ENCODE data around the gene JAK1. TPM values are rescaled to one million over a fixed set of nuclear protein-coding genes. Genes with fewer than 3 reads are reported as not detected.

Gene JAK1
- total and polyA plus RNA-seq, 2 experiments from 2014 or later, result 24.9 to 41.3 TPM

DNA sequence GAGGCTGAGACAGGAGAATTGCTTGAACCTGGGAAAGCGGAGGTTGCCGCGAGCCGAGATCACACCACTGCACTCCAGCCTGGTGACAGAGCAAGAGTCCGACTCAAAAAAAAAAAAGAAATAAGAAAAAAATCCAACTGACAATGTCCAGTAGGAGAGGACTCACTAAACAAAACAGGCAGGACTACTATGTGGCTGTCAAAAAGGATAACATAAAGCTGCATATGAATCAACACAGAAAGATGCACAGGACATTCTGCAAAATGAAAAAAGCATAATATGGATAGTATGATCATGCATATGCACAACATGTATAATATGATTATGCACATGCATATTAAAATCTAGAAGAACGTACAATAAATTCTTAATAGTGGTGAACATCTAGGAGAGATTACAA lies 80.7 kb downstream of the JAK1 start:
- H3K4me3 ChIP-seq, result no peak overlapping the region
- no peak for TF ChIP-seq CTCF (IDR thresholded peaks at IDR 0.05; ENCODE audit: low read depth, low read length)
- no peaks in the 10 kb centered on the region for H3K27me3 ChIP-seq
- H3K4me1 ChIP-seq (ENCODE audit: low read depth), result peaks cover 41% of the 10 kb centered on the region
- no peak overlapping the region for H3K27ac ChIP-seq
- no peaks in the 10 kb centered on the region for H3K9me3 ChIP-seq (ENCODE audit: low read depth)
- H3K36me3 ChIP-seq, result no peaks in the 10 kb centered on the region
- no peak for DNase-seq (ENCODE audit: low read depth in 1 of 2, low spot score in 1 of 2)

GRCh38 chr1:64884261-64885040 lies 81.9 kb downstream of the JAK1 start:
- H3K27me3 ChIP-seq, result no peaks in the 10 kb centered on the region
- H3K9me3 ChIP-seq (ENCODE audit: low read depth), result no peaks in the 10 kb centered on the region
- no peaks in the 10 kb centered on the region for H3K36me3 ChIP-seq
- peak in 1 of 2 donors; percentile 60 for DNase-seq (ENCODE audit: low read depth in 1 of 2, low spot score in 1 of 2)
- H3K27ac ChIP-seq, result no peak overlapping the region
- peaks cover 30% of the 10 kb centered on the region for H3K4me1 ChIP-seq (ENCODE audit: low read depth)
- no peak overlapping the region for H3K4me3 ChIP-seq
- TF ChIP-seq CTCF (IDR thresholded peaks at IDR 0.05; ENCODE audit: low read depth, low read length), result no peak

DNA sequence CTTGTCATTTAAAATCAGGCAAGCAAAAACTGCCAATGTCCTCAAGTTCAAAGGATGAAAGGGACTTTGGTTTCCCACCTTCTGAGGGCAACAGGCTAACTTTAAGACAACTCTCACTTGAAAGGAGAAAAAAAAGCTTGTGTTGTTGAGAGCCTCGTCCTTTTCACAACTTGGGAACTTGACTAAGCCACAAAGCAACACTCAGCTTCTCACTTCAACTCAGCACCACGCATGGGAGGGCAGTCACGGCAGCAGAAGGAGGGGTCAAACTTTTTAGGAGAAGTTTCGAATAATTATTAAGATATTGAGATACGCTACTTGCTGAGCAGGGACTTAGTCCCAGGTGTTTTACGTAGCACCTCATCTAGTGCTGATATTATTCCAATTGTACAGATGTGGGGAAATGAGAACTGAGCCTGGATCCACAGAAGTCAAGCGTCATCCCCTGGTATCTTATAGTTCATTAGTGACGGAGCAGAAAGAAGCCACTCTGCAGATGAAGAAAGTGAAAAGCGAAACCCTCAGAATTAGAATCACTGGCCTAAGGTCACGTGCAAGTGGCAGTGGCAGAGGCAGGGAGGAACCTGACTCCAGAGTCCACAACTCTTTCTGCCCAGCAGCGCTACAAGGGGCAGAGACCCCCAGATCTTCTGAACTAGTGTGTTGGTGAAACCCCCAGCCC lies 83.6 kb downstream of the JAK1 start:
- H3K27ac ChIP-seq, result no peak overlapping the region
- H3K36me3 ChIP-seq, result no peaks in the 10 kb centered on the region
- no peak for TF ChIP-seq CTCF (IDR thresholded peaks at IDR 0.05; ENCODE audit: low read depth, low read length)
- no peaks in the 10 kb centered on the region for H3K27me3 ChIP-seq
- peaks cover 22% of the 10 kb centered on the region for H3K4me1 ChIP-seq (ENCODE audit: low read depth)
- DNase-seq (ENCODE audit: low read depth in 1 of 2, low spot score in 1 of 2), result no peak
- H3K9me3 ChIP-seq (ENCODE audit: low read depth), result no peaks in the 10 kb centered on the region
- no peak overlapping the region for H3K4me3 ChIP-seq

DNA sequence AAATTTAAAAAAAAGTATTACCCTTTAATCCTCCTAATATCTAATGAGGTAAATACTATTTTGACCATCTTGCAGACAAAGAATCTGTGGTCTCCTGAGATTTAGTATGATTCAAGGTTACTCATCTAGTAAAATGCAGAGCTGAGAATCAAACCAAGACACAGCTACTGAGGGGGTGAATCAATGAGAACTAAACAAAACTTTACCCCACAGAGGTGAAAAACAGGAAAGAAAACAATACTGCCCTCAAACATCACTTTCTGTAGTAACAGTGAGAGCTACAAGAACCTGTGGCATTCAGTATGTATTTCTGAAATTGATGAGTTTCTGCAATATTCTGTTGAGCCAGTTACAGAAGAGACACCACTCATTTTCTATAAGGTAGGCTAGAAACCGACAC lies 85.1 kb downstream of the JAK1 start:
- no peak for DNase-seq (ENCODE audit: low read depth in 1 of 2, low spot score in 1 of 2)
- Histone ChIP-seq H3K4me1 (ENCODE audit: low read depth) (peaks cover 19% of the 10 kb centered on the region), H3K27ac (no peak overlapping the region), H3K9me3 (ENCODE audit: low read depth) (no peaks in the 10 kb centered on the region), H3K27me3 (no peaks in the 10 kb centered on the region), H3K36me3 (no peaks in the 10 kb centered on the region), H3K4me3 (no peak overlapping the region)
- no peak for TF ChIP-seq CTCF (IDR thresholded peaks at IDR 0.05; ENCODE audit: low read depth, low read length)

GRCh38 chr1:64880449-64880848 lies 85.9 kb downstream of the JAK1 start:
- Histone ChIP-seq H3K27me3 (no peaks in the 10 kb centered on the region), H3K27ac (no peak overlapping the region)
- DNase-seq (ENCODE audit: low read depth in 1 of 2, low spot score in 1 of 2), result no peak

More at GRCh38 chr1:64880449-64880848, 85.9 kb downstream of the JAK1 start:
- no peak for TF ChIP-seq CTCF (IDR thresholded peaks at IDR 0.05; ENCODE audit: low read depth, low read length)
- Histone ChIP-seq H3K9me3 (ENCODE audit: low read depth) (no peaks in the 10 kb centered on the region), H3K36me3 (no peaks in the 10 kb centered on the region), H3K4me3 (no peak overlapping the region), H3K4me1 (ENCODE audit: low read depth) (peaks cover 19% of the 10 kb centered on the region)
